IMR-90 (cell line): ENCODE measurements around the gene MT1G. TPM values are rescaled to one million over a fixed set of nuclear protein-coding genes. Genes with fewer than 3 reads are reported as not detected.

Experiments used
- ATAC-seq: fragments of 200-7000 bp; cut with Tn5 transposase; 2 replicates; pipeline ENCODE4 v1.9.1; 2020; ENCODE audit warnings: low read depth, mild to moderate bottlenecking, moderate library complexity
- BruUV-seq: library from RNA; stranded (reverse); fragments of 400-500 nt; replicated peaks from 2 replicates; lab custom pipeline; 2021; lab: Mats Ljungman, UMichigan
- CTCF ChIA-PET: fragments of 300-600 bp; formaldehyde crosslinking; extraction: SDS; loops from one replicate; lab custom pipeline; 2021; ENCODE audit warnings: antibody characterized with exemption; lab: Yijun Ruan, JAX
- POLR2A ChIA-PET: fragments of 300-600 bp; sonication (Branson Sonifier 250); formaldehyde crosslinking; loops from one replicate; lab custom pipeline; 2022; ENCODE audit warnings: antibody characterized with exemption; ENCODE audit not compliant: unreplicated experiment; lab: Charles Lee
- DNase-seq: peaks from one replicate; pipeline ENCODE4 v3.0.0; 2013
- H2AFZ ChIP-seq: replicated peaks from 2 replicates; pipeline ENCODE3; 2013; ENCODE audit warnings: low read length, mild to moderate bottlenecking; ENCODE audit not compliant: poor library complexity
- H2AK5ac ChIP-seq: 2 replicates; pipeline ENCODE4 v1.6.1; 2013; ENCODE audit warnings: low read depth, low read length, inconsistent platforms
- H2AK9ac ChIP-seq: replicated peaks from 2 replicates; pipeline ENCODE3; 2013; ENCODE audit warnings: mild to moderate bottlenecking, low read depth, low read length, moderate library complexity; ENCODE audit not compliant: poor library complexity
- H2BK120ac ChIP-seq: 2 replicates; pipeline ENCODE4 v1.6.1; 2013; ENCODE audit warnings: low read depth, low read length, inconsistent platforms
- H2BK15ac ChIP-seq: 3 replicates; pipeline ENCODE4 v1.6.1; 2013; ENCODE audit warnings: low read depth, low read length, inconsistent platforms
- H2BK20ac ChIP-seq: 2 replicates; pipeline ENCODE4 v1.6.1; 2013; ENCODE audit warnings: low read depth, mild to moderate bottlenecking, inconsistent platforms, low read length, moderate library complexity
- H2BK5ac ChIP-seq: 2 replicates; pipeline ENCODE4 v1.6.1; 2013; ENCODE audit warnings: mild to moderate bottlenecking, low read depth, low read length, inconsistent platforms; ENCODE audit not compliant: poor library complexity, severe bottlenecking
- H3K14ac ChIP-seq: replicated peaks from 2 replicates; pipeline ENCODE4 v1.6.1; 2013; ENCODE audit warnings: low read depth, low read length, inconsistent platforms
- H3K18ac ChIP-seq: 2 replicates; pipeline ENCODE4 v1.6.1; 2013; ENCODE audit warnings: low read depth, low read length, control low read depth
- H3K23ac ChIP-seq: 2 replicates; pipeline ENCODE4 v1.6.1; 2013; ENCODE audit warnings: low read depth, low read length, inconsistent platforms
- H3K27ac ChIP-seq: 2 replicates; pipeline ENCODE4 v1.5.1; 2013; ENCODE audit warnings: mild to moderate bottlenecking, control low read depth, low read length; ENCODE audit not compliant: insufficient read depth
- H3K27me3 ChIP-seq: 2 replicates; pipeline ENCODE4 v1.6.1; 2013; ENCODE audit warnings: low read length; ENCODE audit not compliant: control insufficient read depth, insufficient read depth
- H3K36me3 ChIP-seq: 2 replicates; pipeline ENCODE4 v1.6.1; 2013; ENCODE audit warnings: low read length, mixed read lengths; ENCODE audit not compliant: control insufficient read depth, insufficient read depth
- H3K4ac ChIP-seq: 2 replicates; pipeline ENCODE4 v1.6.1; 2013; ENCODE audit warnings: low read depth, low read length, inconsistent platforms
- H3K4me1 ChIP-seq: 2 replicates; pipeline ENCODE4 v1.6.1; 2013; ENCODE audit warnings: low read length, mixed read lengths; ENCODE audit not compliant: control insufficient read depth, insufficient read depth
- H3K4me2 ChIP-seq: 2 replicates; pipeline ENCODE4 v1.6.1; 2013; ENCODE audit warnings: low read depth, mild to moderate bottlenecking, control low read depth, low read length, moderate library complexity
- H3K4me3 ChIP-seq: 2 replicates; pipeline ENCODE4 v1.5.1; 2013; ENCODE audit warnings: low read depth, mild to moderate bottlenecking, control low read depth, low read length, moderate library complexity; ENCODE audit not compliant: insufficient read depth
- H3K56ac ChIP-seq: 2 replicates; pipeline ENCODE4 v1.6.1; 2013; ENCODE audit warnings: low read length, inconsistent platforms; ENCODE audit not compliant: insufficient read depth; ENCODE audit errors: extremely low read depth
- H3K79me1 ChIP-seq, 2 experiments: 2 replicates each; pipeline ENCODE4 v1.6.1; 2013; ENCODE audit warnings: low read length in 2 of 2, inconsistent platforms in 1 of 2, low read depth in 1 of 2
- H3K9ac ChIP-seq: 2 replicates; pipeline ENCODE4 v1.6.1; 2013; ENCODE audit warnings: low read depth, low read length, control low read depth
- H3K9me1 ChIP-seq: 2 replicates; pipeline ENCODE4 v1.6.1; 2013; ENCODE audit warnings: low read length, inconsistent platforms; ENCODE audit not compliant: insufficient read depth
- H3K9me3 ChIP-seq: 2 replicates; pipeline ENCODE4 v1.6.1; 2013; ENCODE audit warnings: low read length; ENCODE audit not compliant: control insufficient read depth, insufficient read depth
- H4K20me1 ChIP-seq: 2 replicates; pipeline ENCODE4 v1.6.1; 2013; ENCODE audit warnings: low read length, inconsistent platforms; ENCODE audit not compliant: insufficient read depth
- H4K5ac ChIP-seq: 2 replicates; pipeline ENCODE4 v1.6.1; 2013; ENCODE audit warnings: mild to moderate bottlenecking, low read depth, low read length, control low read depth
- H4K8ac ChIP-seq, 2 experiments: 2 replicates each; pipeline ENCODE4 v1.6.1; 2013; ENCODE audit warnings: low read depth in 2 of 2, low read length in 2 of 2, control low read depth in 1 of 2, inconsistent platforms in 1 of 2
- H4K91ac ChIP-seq: 2 replicates; pipeline ENCODE4 v1.6.1; 2013; ENCODE audit warnings: low read depth, low read length, inconsistent platforms; ENCODE audit not compliant: insufficient read depth
- BHLHE40 ChIP-seq: fragments of 150-350 bp; IDR thresholded peaks from 2 replicates; pipeline ENCODE4 v1.6.1; 2016; ENCODE audit warnings: mild to moderate bottlenecking, low read depth, low read length
- CEBPB ChIP-seq: IDR thresholded peaks from 2 replicates; pipeline ENCODE4 v1.6.1; 2012; ENCODE audit warnings: low read depth, low read length, improper control_type of control experiment
- CHD1 ChIP-seq: IDR thresholded peaks from 2 replicates; pipeline ENCODE4 v1.6.1; 2012; ENCODE audit warnings: low read depth, low read length, improper control_type of control experiment
- FOS ChIP-seq: fragments of 150-350 bp; IDR thresholded peaks from 2 replicates; pipeline ENCODE4 v1.6.1; 2016; ENCODE audit warnings: low read depth, low read length
- MAFK ChIP-seq: IDR thresholded peaks from 2 replicates; pipeline ENCODE4 v1.6.1; 2012; ENCODE audit warnings: low read depth, low read length, improper control_type of control experiment
- MAZ ChIP-seq: IDR thresholded peaks from 2 replicates; pipeline ENCODE4 v1.6.1; 2012; ENCODE audit warnings: low read depth, mild to moderate bottlenecking, low read length, improper control_type of control experiment, moderate library complexity, borderline replicate concordance
- MXI1 ChIP-seq: IDR thresholded peaks from 2 replicates; pipeline ENCODE4 v1.6.1; 2012; ENCODE audit warnings: low read depth, mild to moderate bottlenecking, low read length, moderate library complexity, borderline replicate concordance
- NFE2L2 ChIP-seq: fragments of 150-350 bp; IDR thresholded peaks from 2 replicates; pipeline ENCODE4 v1.6.1; 2016; ENCODE audit warnings: low read depth, mild to moderate bottlenecking, low read length
- POLR2A ChIP-seq: IDR thresholded peaks from 2 replicates; pipeline ENCODE4 v1.6.1; 2012; ENCODE audit warnings: mild to moderate bottlenecking, low read depth, low read length
- RAD21 ChIP-seq: IDR thresholded peaks from 2 replicates; pipeline ENCODE4 v1.6.1; 2012; ENCODE audit warnings: low read length, improper control_type of control experiment
- RCOR1 ChIP-seq: IDR thresholded peaks from 2 replicates; pipeline ENCODE4 v1.6.1; 2012; ENCODE audit warnings: mild to moderate bottlenecking, low read length, improper control_type of control experiment; ENCODE audit not compliant: insufficient replicate concordance
- RFX5 ChIP-seq: IDR thresholded peaks from 2 replicates; pipeline ENCODE4 v1.8.0; 2012; ENCODE audit warnings: low read depth, mild to moderate bottlenecking, low read length, moderate library complexity
- SMC3 ChIP-seq: fragments of 150-350 bp; IDR thresholded peaks from 2 replicates; pipeline ENCODE4 v1.6.1; 2016; ENCODE audit warnings: low read depth, mild to moderate bottlenecking, antibody characterized with exemption, low read length, moderate library complexity
- WGBS, 2 experiments: methylation state at CpG; one replicate each; pipeline versions ENCODE4 v1.1.5 to v1.1.7; 2013; ENCODE audit warnings: missing lambda C conversion rate in 2 of 2; ENCODE audit not compliant: insufficient read length in 1 of 2; ENCODE audit errors: extremely low coverage in 2 of 2; 5-methylcytosine and 5-hydroxymethylcytosine counted together
- dilution Hi-C: fragments of 300-500 bp; cut with HindIII; formaldehyde crosslinking; loops from one replicate; pipeline ENCODE4 v1.14.3; 2018; ENCODE audit warnings: low sequenced_read_pairs; ENCODE audit not compliant: unreplicated experiment
- in situ Hi-C: fragments of 300-500 bp; cut with MboI; formaldehyde crosslinking; loops from 3 replicates; pipeline ENCODE4 v1.14.3; 2019; ENCODE audit warnings: low sequenced_read_pairs, inconsistent platforms, mixed read lengths
- intact Hi-C: fragments of 100-400 bp; cut with micrococcal nuclease; formaldehyde crosslinking; loops from 2 replicates; pipeline ENCODE4 v1.10.0; 2022
- polyA plus RNA-seq, 3 experiments: library from polyadenylated mRNA; depleted of rRNA; stranded (reverse); fragments of >200 nt; gene quantifications; 2 replicates each; pipeline ENCODE4 v1.2.3, GENCODE V29; 2012; ENCODE audit warnings: low replicate concordance in 1 of 3
- total RNA-seq: library from RNA; depleted of rRNA; stranded (reverse); fragments of >200 nt; gene quantifications from 2 replicates; pipeline ENCODE4 v1.2.3, GENCODE V29; 2012
- TF ChIP-seq, protein P1 (sequence below): fragments of 150-350 bp; IDR thresholded peaks from 2 replicates; pipeline ENCODE4 v1.6.1; 2017; ENCODE audit warnings: mild to moderate bottlenecking, antibody characterized with exemption, low read length, low read depth
- TF ChIP-seq, protein P2 (sequence below): conservative IDR thresholded peaks from 2 replicates; pipeline ENCODE4 v1.5.1; 2012; ENCODE audit warnings: mild to moderate bottlenecking, low read depth, low read length, improper control_type of control experiment
- TF ChIP-seq, protein P3 (sequence below): fragments of 150-350 bp; IDR thresholded peaks from 2 replicates; pipeline ENCODE4 v1.6.1; 2016; ENCODE audit warnings: low read depth, mild to moderate bottlenecking, low read length, moderate library complexity, borderline replicate concordance

Gene MT1G
- total and polyA plus RNA-seq, 2 of the 4 experiments (the other 2 are of a cell fraction): 0.48 TPM; not detected in 1

DNA sequence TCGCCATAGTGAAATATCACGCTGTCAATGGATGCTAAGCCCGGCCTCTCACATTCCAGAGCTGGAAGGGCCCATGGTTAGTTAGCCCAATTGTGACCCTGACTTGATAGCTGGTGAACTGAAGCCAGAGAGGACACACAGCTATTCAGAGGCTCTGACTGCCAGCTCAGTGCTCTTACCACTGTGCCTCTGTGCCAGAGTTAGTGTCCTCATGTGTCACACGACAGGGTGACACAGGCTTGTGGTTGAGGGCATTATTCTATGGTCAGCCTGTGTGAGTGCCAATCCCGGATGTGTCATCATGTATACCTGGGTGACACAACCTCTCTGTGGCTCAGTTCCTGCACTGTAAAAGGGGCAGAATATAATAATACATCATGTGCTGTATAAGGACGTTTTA, 12.0 kb upstream of the MT1G start:
- BruUV-seq: no TSS peak
- POLR2A ChIA-PET: no interaction called here
- no peak overlapping the region for H3K14ac ChIP-seq
- H3K4me3 ChIP-seq: no peak overlapping the region
- WGBS, 2 experiments: 100% methylated on average over 3 of the region's 6 CpGs; no CpG with 5 or more reads in 1 of the 2 experiments
- H4K91ac ChIP-seq: no peak overlapping the region
- H4K20me1 ChIP-seq: no peaks in the 10 kb centered on the region
- DNase-seq (no peak), ATAC-seq (no peak)
- H3K9me3 ChIP-seq: no peaks in the 10 kb centered on the region
- H2BK20ac ChIP-seq: no peak overlapping the region
- no peak overlapping the region for H4K8ac ChIP-seq
- no peaks in the 10 kb centered on the region for H3K9me1 ChIP-seq
- H3K27ac ChIP-seq: no peak overlapping the region
- no peak overlapping the region; the same call in 1 of the 2 replicates for H2AK5ac ChIP-seq
- H3K23ac ChIP-seq: no peak overlapping the region
- H3K4me2 ChIP-seq: no peak overlapping the region
- H2BK5ac ChIP-seq: no peak overlapping the region
- in situ Hi-C loops (no loop called here), dilution Hi-C loops (no loop called here), intact Hi-C loops (loop anchor here (5.0 kb wide), 2 partner anchors 53 to 73 kb away; partner anchors contain the start of genes MT1E and MT2A)
- H3K79me1 ChIP-seq: peaks cover 3% of the 10 kb centered on the region in 2 experiments; a peak in 1 of 4 replicates
- no peak overlapping the region for H2AFZ ChIP-seq
- no peak overlapping the region for H3K56ac ChIP-seq
- peaks cover 24% of the 10 kb centered on the region for H3K27me3 ChIP-seq
- no peak for TF ChIP-seq RCOR1
- TF ChIP-seq MXI1: no peak
- TF ChIP-seq FOS: no peak
- TF ChIP-seq, protein P1, sequence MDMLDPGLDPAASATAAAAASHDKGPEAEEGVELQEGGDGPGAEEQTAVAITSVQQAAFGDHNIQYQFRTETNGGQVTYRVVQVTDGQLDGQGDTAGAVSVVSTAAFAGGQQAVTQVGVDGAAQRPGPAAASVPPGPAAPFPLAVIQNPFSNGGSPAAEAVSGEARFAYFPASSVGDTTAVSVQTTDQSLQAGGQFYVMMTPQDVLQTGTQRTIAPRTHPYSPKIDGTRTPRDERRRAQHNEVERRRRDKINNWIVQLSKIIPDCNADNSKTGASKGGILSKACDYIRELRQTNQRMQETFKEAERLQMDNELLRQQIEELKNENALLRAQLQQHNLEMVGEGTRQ: no peak
- no peak for TF ChIP-seq NFE2L2
- no peak for TF ChIP-seq RAD21
- TF ChIP-seq MAZ: no peak
- TF ChIP-seq CHD1: no peak
- TF ChIP-seq, protein P2, sequence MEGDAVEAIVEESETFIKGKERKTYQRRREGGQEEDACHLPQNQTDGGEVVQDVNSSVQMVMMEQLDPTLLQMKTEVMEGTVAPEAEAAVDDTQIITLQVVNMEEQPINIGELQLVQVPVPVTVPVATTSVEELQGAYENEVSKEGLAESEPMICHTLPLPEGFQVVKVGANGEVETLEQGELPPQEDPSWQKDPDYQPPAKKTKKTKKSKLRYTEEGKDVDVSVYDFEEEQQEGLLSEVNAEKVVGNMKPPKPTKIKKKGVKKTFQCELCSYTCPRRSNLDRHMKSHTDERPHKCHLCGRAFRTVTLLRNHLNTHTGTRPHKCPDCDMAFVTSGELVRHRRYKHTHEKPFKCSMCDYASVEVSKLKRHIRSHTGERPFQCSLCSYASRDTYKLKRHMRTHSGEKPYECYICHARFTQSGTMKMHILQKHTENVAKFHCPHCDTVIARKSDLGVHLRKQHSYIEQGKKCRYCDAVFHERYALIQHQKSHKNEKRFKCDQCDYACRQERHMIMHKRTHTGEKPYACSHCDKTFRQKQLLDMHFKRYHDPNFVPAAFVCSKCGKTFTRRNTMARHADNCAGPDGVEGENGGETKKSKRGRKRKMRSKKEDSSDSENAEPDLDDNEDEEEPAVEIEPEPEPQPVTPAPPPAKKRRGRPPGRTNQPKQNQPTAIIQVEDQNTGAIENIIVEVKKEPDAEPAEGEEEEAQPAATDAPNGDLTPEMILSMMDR: no peak
- TF ChIP-seq, protein P3, sequence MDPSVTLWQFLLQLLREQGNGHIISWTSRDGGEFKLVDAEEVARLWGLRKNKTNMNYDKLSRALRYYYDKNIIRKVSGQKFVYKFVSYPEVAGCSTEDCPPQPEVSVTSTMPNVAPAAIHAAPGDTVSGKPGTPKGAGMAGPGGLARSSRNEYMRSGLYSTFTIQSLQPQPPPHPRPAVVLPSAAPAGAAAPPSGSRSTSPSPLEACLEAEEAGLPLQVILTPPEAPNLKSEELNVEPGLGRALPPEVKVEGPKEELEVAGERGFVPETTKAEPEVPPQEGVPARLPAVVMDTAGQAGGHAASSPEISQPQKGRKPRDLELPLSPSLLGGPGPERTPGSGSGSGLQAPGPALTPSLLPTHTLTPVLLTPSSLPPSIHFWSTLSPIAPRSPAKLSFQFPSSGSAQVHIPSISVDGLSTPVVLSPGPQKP: no peak
- no peak for TF ChIP-seq CEBPB
- no peak for TF ChIP-seq POLR2A
- TF ChIP-seq SMC3: no peak
- TF ChIP-seq BHLHE40: no peak
- no peak for TF ChIP-seq MAFK
- no peak for TF ChIP-seq RFX5
- no peak overlapping the region for H2BK15ac ChIP-seq
- no peaks in the 10 kb centered on the region; the same call in 1 of the 2 replicates for H3K36me3 ChIP-seq
- H2AK9ac ChIP-seq: no peak overlapping the region
- H3K9ac ChIP-seq: no peak overlapping the region
- CTCF ChIA-PET: no interaction called here
- H4K5ac ChIP-seq: no peak overlapping the region
- H3K18ac ChIP-seq: no peak overlapping the region
- H3K4ac ChIP-seq: no peak overlapping the region
- H2BK120ac ChIP-seq: no peak overlapping the region
- H3K4me1 ChIP-seq: peaks cover 7% of the 10 kb centered on the region; the same call in 1 of the 2 replicates
